Right ventricle myocardium superior (tissue), 1 donor: ENCODE measurements around the gene CNPY1. TPM values are rescaled to one million over a fixed set of nuclear protein-coding genes. Genes with fewer than 3 reads are reported as not detected.

ENCODE experiments used
- ATAC-seq: fragments of 200-7000 bp; cut with Tn5 transposase; one replicate; pipeline ENCODE4 v1.9.1; 2020; ENCODE audit warnings: mild to moderate bottlenecking; ENCODE audit not compliant: poor library complexity
- DNase-seq: peaks from one replicate; pipeline ENCODE4 v3.0.0-alpha.2; 2020
- intact Hi-C: fragments of 100-400 bp; cut with DNase I; formaldehyde crosslinking; loops from one replicate; pipeline ENCODE4 v1.11.2; 2022
- total RNA-seq: library from RNA; stranded (reverse); fragmentation: NEBNext Ultra II Directional; extraction: Animal tissue kit (Norgen Biotek cat#: 25700); gene quantifications from one replicate; pipeline ENCODE4 v1.2.1, GENCODE V29; 2021
- donor health status: DM: no; HTN: yes; CAD: no; lungs with severe emphysema.

The CNPY1 gene
- total RNA-seq, 1 donor from 2014 or later = not detected

GRCh38 chr7:155484483-155485399 is 61.6 kb downstream of the CNPY1 start:
- intact Hi-C loops = no loop called here
- DNase-seq (no peak), ATAC-seq (no peak)

GRCh38 chr7:155483868-155484325 is 62.5 kb downstream of the CNPY1 start:
- no peak for DNase-seq
- intact Hi-C loops = no loop called here
- peak; percentile 31 for ATAC-seq

- no peak for ATAC-seq
- no peak for DNase-seq
- intact Hi-C loops = no loop called here
Observed at GRCh38 chr7:155483245-155483644, 63.1 kb downstream of the CNPY1 start.

- no peak for ATAC-seq
- DNase-seq = no peak
- intact Hi-C loops = no loop called here
Observed at GRCh38 chr7:155482511-155483183, 63.7 kb downstream of the CNPY1 start.

- DNase-seq (no peak), ATAC-seq (no peak)
- intact Hi-C loops = no loop called here
Observed at GRCh38 chr7:155481764-155482163, 64.6 kb downstream of the CNPY1 start.

- ATAC-seq = no peak
- no peak for DNase-seq
- intact Hi-C loops = no loop called here
Observed at GRCh38 chr7:155477476-155477875, 68.9 kb downstream of the CNPY1 start.

GRCh38 chr7:155471718-155472117 is 74.6 kb downstream of the CNPY1 start:
- no peak for ATAC-seq
- intact Hi-C loops = no loop called here
- DNase-seq = no peak

- intact Hi-C loops = no loop called here
- ATAC-seq (no peak), DNase-seq (no peak)
Observed at GRCh38 chr7:155470686-155471638, 75.4 kb downstream of the CNPY1 start.

GRCh38 chr7:155470186-155470487 is 76.2 kb downstream of the CNPY1 start:
- DNase-seq = no peak
- ATAC-seq = no peak

GRCh38 chr7:155469311-155470185 is 76.8 kb downstream of the CNPY1 start:
- DNase-seq (no peak), ATAC-seq (no peak)
- intact Hi-C loops = no loop called here

More at GRCh38 chr7:155470186-155470487, 76.2 kb downstream of the CNPY1 start:
- intact Hi-C loops = no loop called here

GRCh38 chr7:155468785-155469148 is 77.6 kb downstream of the CNPY1 start:
- intact Hi-C loops = no loop called here

GRCh38 chr7:155467846-155468784 is 78.2 kb downstream of the CNPY1 start:
- ATAC-seq (no peak), DNase-seq (no peak)
- intact Hi-C loops = no loop called here

More at GRCh38 chr7:155468785-155469148, 77.6 kb downstream of the CNPY1 start:
- ATAC-seq (no peak), DNase-seq (no peak)

GRCh38 chr7:155466814-155467733 is 79.3 kb downstream of the CNPY1 start:
- intact Hi-C loops = no loop called here
- DNase-seq = no peak

GRCh38 chr7:155466142-155466813 is 80.1 kb downstream of the CNPY1 start:
- peak; percentile 12 for ATAC-seq
- no peak for DNase-seq
- intact Hi-C loops = no loop called here

More at GRCh38 chr7:155466814-155467733, 79.3 kb downstream of the CNPY1 start:
- ATAC-seq = peak; percentile 41

- intact Hi-C loops = no loop called here
- ATAC-seq = no peak
- no peak for DNase-seq
Observed at GRCh38 chr7:155465761-155466141, 80.6 kb downstream of the CNPY1 start.
